BLaER1 treated with 17β-estradiol and CSF1 and Interleukin-3, amounts not matched to agents 10 nM and 100 nM (cell line): ENCODE measurements around the gene FBXO11.
"Not testable (repeated sequence)": the region's sequence is repeated elsewhere in the genome, so short reads cannot be mapped to it uniquely, and the experiment has no call there.

Source experiments
- H3K27ac ChIP-seq, 11 experiments: shearing (Covaris generic); formaldehyde crosslinking; 2 replicates each; pipeline ENCODE4 v1.8.1; 2022
- H3K27me3 ChIP-seq, 11 experiments: shearing (Covaris generic); formaldehyde crosslinking; 2 replicates each; pipeline ENCODE4 v1.8.1; 2022
- H3K36me3 ChIP-seq, 11 experiments: shearing (Covaris generic); formaldehyde crosslinking; 2 replicates each; pipeline ENCODE4 v1.8.1; 2022
- H3K4me1 ChIP-seq, 10 experiments: shearing (Covaris generic); formaldehyde crosslinking; 2 replicates each; pipeline ENCODE4 v1.8.1; 2022
- H3K4me2 ChIP-seq, 11 experiments: shearing (Covaris generic); formaldehyde crosslinking; 2 replicates each; pipeline ENCODE4 v1.8.1; 2022
- H3K4me3 ChIP-seq, 10 experiments: shearing (Covaris generic); formaldehyde crosslinking; 2 replicates each; pipeline ENCODE4 v1.8.1; 2022
- H3K9ac ChIP-seq, 11 experiments: shearing (Covaris generic); formaldehyde crosslinking; 2 replicates each; pipeline ENCODE4 v1.8.1; 2022
- H3K9me3 ChIP-seq, 11 experiments: shearing (Covaris generic); formaldehyde crosslinking; replicated peaks in 1 of 11; 2 replicates each; pipeline ENCODE4 v1.8.1; 2022
- H4K20me1 ChIP-seq, 11 experiments: shearing (Covaris generic); formaldehyde crosslinking; 2 replicates each; pipeline ENCODE4 v1.8.1; 2022
- Cebpa-rat ChIP-seq, 11 experiments: shearing (Covaris generic); IDR thresholded peaks; 2 replicates each; pipeline ENCODE4 v1.8.1; 2022

The FBXO11 gene

GRCh38 chr2:47917276-47917961 lies 11.1 kb upstream of the FBXO11 start:
- no peaks in the 10 kb centered on the region for H4K20me1 ChIP-seq
- H3K36me3 ChIP-seq, result no peaks in the 10 kb centered on the region
- H3K4me2 ChIP-seq, result no peak overlapping the region
- TF ChIP-seq Cebpa-rat (IDR thresholded peaks at IDR 0.05), result no peak
- H3K4me1 ChIP-seq, result no peaks in the 10 kb centered on the region; a peak in 1 of 20 replicates
- peaks cover 0 to 4% (median 0%) of the 10 kb centered on the region in 11 experiments; a peak in 1 of 22 replicates for H3K9me3 ChIP-seq
- no peak overlapping the region for H3K9ac ChIP-seq
- no peak overlapping the region for H3K4me3 ChIP-seq
- H3K27me3 ChIP-seq, result no peaks in the 10 kb centered on the region
- no peak overlapping the region for H3K27ac ChIP-seq

- Histone ChIP-seq H3K27me3 (no peaks in the 10 kb centered on the region), H4K20me1 (no peaks in the 10 kb centered on the region), H3K4me1 (no peaks in the 10 kb centered on the region; a peak in 1 of 20 replicates), H3K27ac (no peak overlapping the region), H3K9ac (no peak overlapping the region), H3K9me3 (no peaks in the 10 kb centered on the region), H3K36me3 (no peaks in the 10 kb centered on the region), H3K4me2 (no peak overlapping the region), H3K4me3 (no peak overlapping the region)
- TF ChIP-seq Cebpa-rat (IDR thresholded peaks at IDR 0.05), result no peak
Measured at GRCh38 chr2:47916412-47916811, 10.1 kb upstream of the FBXO11 start.

GRCh38 chr2:47910662-47911061 lies 4.4 kb upstream of the FBXO11 start:
- H3K4me1 ChIP-seq, result peaks cover 7 to 20% (median 13%) of the 10 kb centered on the region in 10 experiments; a peak in 17 of 20 replicates
- not testable (repeated sequence) for H3K27ac ChIP-seq, H3K27me3 ChIP-seq, H3K36me3 ChIP-seq, H3K9ac ChIP-seq, H3K4me3 ChIP-seq, H3K9me3 ChIP-seq, H3K4me2 ChIP-seq, H4K20me1 ChIP-seq

GRCh38 chr2:47908682-47909081 lies 2.4 kb upstream of the FBXO11 start:
- Histone ChIP-seq H3K4me1 (peaks cover 7 to 20% (median 13%) of the 10 kb centered on the region in 10 experiments; a peak in 17 of 20 replicates), H3K9me3 (no peaks in the 10 kb centered on the region), H3K4me3 (no peak overlapping the region), H3K36me3 (no peaks in the 10 kb centered on the region), H3K9ac (no peak overlapping the region), H4K20me1 (peaks cover 9 to 14% (median 14%) of the 10 kb centered on the region in 11 experiments; a peak in 20 of 22 replicates), H3K27ac (no peak overlapping the region), H3K4me2 (peak overlapping the region in 2 of 11 experiments; percentile 5 to 19; a peak in 4 of 22 replicates), H3K27me3 (no peaks in the 10 kb centered on the region)
- no peak for TF ChIP-seq Cebpa-rat (IDR thresholded peaks at IDR 0.05)

- peak overlapping the region; percentile 68 to 99 (median 85) for H3K27ac ChIP-seq
- H3K9me3 ChIP-seq, result no peaks in the 10 kb centered on the region
Measured at GRCh38 chr2:47907039-47907781, 912 bp upstream of the FBXO11 start.

GRCh38 chr2:47905386-47906156 lies 727 bp downstream of the FBXO11 start:
- Histone ChIP-seq H3K27me3 (no peaks in the 10 kb centered on the region), H3K4me2 (peak overlapping the region in 4 of 11 experiments; percentile 26 to 34 (median 30); a peak in 3 of 22 replicates), H3K4me3 (peak overlapping the region; percentile 82 to 98 (median 94)), H4K20me1 (peaks cover 37 to 42% (median 40%) of the 10 kb centered on the region in 11 experiments), H3K9me3 (no peaks in the 10 kb centered on the region), H3K9ac (peak overlapping the region; percentile 94 to 100 (median 99)), H3K36me3 (peaks cover 0 to 9% (median 0%) of the 10 kb centered on the region in 11 experiments; a peak in 5 of 22 replicates), H3K27ac (peak overlapping the region; percentile 95 to 99 (median 98)), H3K4me1 (peaks cover 18 to 39% (median 32%) of the 10 kb centered on the region in 10 experiments)
- TF ChIP-seq Cebpa-rat (IDR thresholded peaks at IDR 0.05), result no peak

More at GRCh38 chr2:47907039-47907781, 912 bp upstream of the FBXO11 start:
- peaks cover 23 to 29% (median 29%) of the 10 kb centered on the region in 11 experiments for H4K20me1 ChIP-seq
- peak overlapping the region; percentile 72 to 99 (median 82) for H3K9ac ChIP-seq
- H3K27me3 ChIP-seq, result no peaks in the 10 kb centered on the region
- H3K4me1 ChIP-seq, result peaks cover 13 to 32% (median 23%) of the 10 kb centered on the region in 10 experiments; a peak in 19 of 20 replicates
- H3K4me2 ChIP-seq, result peak overlapping the region; percentile 77 to 91 (median 83)
- H3K4me3 ChIP-seq, result peak overlapping the region; percentile 55 to 98 (median 68)
- TF ChIP-seq Cebpa-rat (IDR thresholded peaks at IDR 0.05), result no peak
- no peaks in the 10 kb centered on the region; a peak in 1 of 22 replicates for H3K36me3 ChIP-seq

- Histone ChIP-seq H3K36me3 (peaks cover 0 to 9% (median 0%) of the 10 kb centered on the region in 11 experiments; a peak in 5 of 22 replicates), H3K9ac (peak overlapping the region; percentile 94 to 100 (median 99)), H3K4me3 (peak overlapping the region; percentile 82 to 98 (median 94)), H4K20me1 (peaks cover 53 to 58% (median 55%) of the 10 kb centered on the region in 11 experiments), H3K9me3 (no peaks in the 10 kb centered on the region), H3K27me3 (no peaks in the 10 kb centered on the region), H3K4me2 (peak overlapping the region; percentile 70 to 99 (median 80)), H3K4me1 (peaks cover 27 to 54% (median 44%) of the 10 kb centered on the region in 10 experiments), H3K27ac (peak overlapping the region; percentile 95 to 99 (median 98))
- TF ChIP-seq Cebpa-rat (IDR thresholded peaks at IDR 0.05), result no peak
Measured at GRCh38 chr2:47903781-47904490, 2.4 kb downstream of the FBXO11 start.

- Histone ChIP-seq H3K9ac (peak overlapping the region in 5 of 11 experiments; percentile 42 to 100 (median 99); a peak in 7 of 22 replicates), H3K36me3 (peaks cover 0 to 16% (median 0%) of the 10 kb centered on the region in 11 experiments; a peak in 7 of 22 replicates), H3K4me2 (peak overlapping the region; percentile 48 to 99 (median 80)), H3K4me1 (peaks cover 32 to 60% (median 52%) of the 10 kb centered on the region in 10 experiments), H3K27ac (peak overlapping the region in 4 of 11 experiments; percentile 3 to 38 (median 6); a peak in 3 of 22 replicates), H4K20me1 (peaks cover 68 to 79% (median 75%) of the 10 kb centered on the region in 11 experiments), H3K4me3 (peak overlapping the region in 4 of 10 experiments; percentile 2 to 97 (median 62); a peak in 3 of 20 replicates)
- not testable (repeated sequence) for H3K9me3 ChIP-seq, H3K27me3 ChIP-seq
Measured at GRCh38 chr2:47901892-47902291, 4.4 kb downstream of the FBXO11 start.
